ENCODE measurements around the gene LARP7.
"Not testable (repeated sequence)": the region's sequence is repeated elsewhere in the genome, so short reads cannot be mapped to it uniquely, and the experiment has no call there.

The LARP7 gene

GRCh38 chr4:112636688-112637551, at the start of gene LARP7, which contains the start of gene ZGRF1:
Gene LARP7, plus strand, starts transcription at chr4:112637143. Its CDS starts 7,527 bp downstream, at chr4:112644670.
Gene ZGRF1, minus strand, starts transcription at chr4:112636909. Its CDS starts 3,733 bp downstream, at chr4:112633176.
- peak; percentile 95 to 97 for DNase-seq (ENCODE audit: low read depth in 2 of 2)

- DNase-seq (ENCODE audit: low read depth in 2 of 2) = no peak
These were observed 47.7 kb upstream of the LARP7 start for GRCh38 chr4:112589206-112589605.

- DNase-seq (ENCODE audit: low read depth in 2 of 2) = no peak
These were observed 45.4 kb upstream of the LARP7 start for GRCh38 chr4:112591593-112591992.

GRCh38 chr4:112592717-112593116, 44.2 kb upstream of the LARP7 start:
- no peak for DNase-seq (ENCODE audit: low read depth in 2 of 2)

GRCh38 chr4:112593438-112594133, 43.4 kb upstream of the LARP7 start:
- DNase-seq (ENCODE audit: low read depth in 2 of 2) = no peak

- DNase-seq (ENCODE audit: low read depth in 2 of 2) = no peak
These were observed 42.0 kb upstream of the LARP7 start for GRCh38 chr4:112594993-112595392.

- DNase-seq (ENCODE audit: low read depth in 2 of 2) = no peak
These were observed 32.4 kb upstream of the LARP7 start for GRCh38 chr4:112604589-112604988.

- DNase-seq (ENCODE audit: low read depth in 2 of 2) = not testable (repeated sequence)
These were observed 24.1 kb upstream of the LARP7 start for GRCh38 chr4:112612814-112613213.

GRCh38 chr4:112616984-112617383, 20.0 kb upstream of the LARP7 start:
- no peak for DNase-seq (ENCODE audit: low read depth in 2 of 2)

- DNase-seq (ENCODE audit: low read depth in 2 of 2) = no peak
These were observed 10.7 kb upstream of the LARP7 start for GRCh38 chr4:112626228-112626627.

- no peak for DNase-seq (ENCODE audit: low read depth in 2 of 2)
These were observed 3.3 kb upstream of the LARP7 start for GRCh38 chr4:112633477-112634235.

GRCh38 chr4:112637552-112637866, 566 bp downstream of the LARP7 start:
- no peak for DNase-seq (ENCODE audit: low read depth in 2 of 2)

GRCh38 chr4:112642526-112642925, 5.6 kb downstream of the LARP7 start:
- no peak for DNase-seq (ENCODE audit: low read depth in 2 of 2)

- not testable (repeated sequence) for DNase-seq (ENCODE audit: low read depth in 2 of 2)
These were observed 7.9 kb downstream of the LARP7 start for GRCh38 chr4:112644595-112645535.

- DNase-seq (ENCODE audit: low read depth in 2 of 2) = no peak
These were observed 8.8 kb downstream of the LARP7 start for GRCh38 chr4:112645541-112646329.

GRCh38 chr4:112646632-112647537, 9.9 kb downstream of the LARP7 start:
- no peak for DNase-seq (ENCODE audit: low read depth in 2 of 2)

- DNase-seq (ENCODE audit: low read depth in 2 of 2) = no peak
These were observed 10.8 kb downstream of the LARP7 start for GRCh38 chr4:112647785-112648184.

GRCh38 chr4:112648263-112649054, 11.5 kb downstream of the LARP7 start:
- DNase-seq (ENCODE audit: low read depth in 2 of 2) = no peak

GRCh38 chr4:112649055-112649408, 12.1 kb downstream of the LARP7 start:
- no peak for DNase-seq (ENCODE audit: low read depth in 2 of 2)

Data from stimulated activated CD8-positive, alpha-beta memory T cell treated with anti-CD3 and anti-CD28 coated beads, Interleukin-15, amount 100 ng/mL, for 48 hours (primary cell).